Type B pancreatic cell (in vitro differentiated cells): Measurements from ENCODE around the gene BCL11B. TPM values are rescaled to one million over a fixed set of nuclear protein-coding genes. Genes with fewer than 3 reads are reported as not detected.

ENCODE experiments used
- DNase-seq: peaks from one replicate; pipeline ENCODE4 v3.0.0; 2021; ENCODE audit warnings: mixed read lengths; ENCODE audit not compliant: unreplicated experiment; ENCODE audit errors: extremely low spot score
- H3K27ac Mint-ChIP-seq: 2 replicates; pipeline ENCODE4 v1.8.0; 2021; ENCODE audit warnings: mild to moderate bottlenecking, mixed read lengths
- H3K27me3 Mint-ChIP-seq: 2 replicates; pipeline ENCODE4 v1.8.0; 2021; ENCODE audit warnings: mixed read lengths
- H3K36me3 Mint-ChIP-seq: 2 replicates; pipeline ENCODE4 v1.8.0; 2021; ENCODE audit warnings: mixed read lengths
- H3K4me1 Mint-ChIP-seq: one replicate; pipeline ENCODE4 v1.8.0; 2021; ENCODE audit warnings: mixed read lengths; ENCODE audit not compliant: unreplicated experiment
- H3K4me3 Mint-ChIP-seq: 2 replicates; pipeline ENCODE4 v1.8.0; 2021; ENCODE audit warnings: mild to moderate bottlenecking, mixed read lengths
- H3K9me3 Mint-ChIP-seq: 2 replicates; pipeline ENCODE4 v1.8.0; 2021; ENCODE audit warnings: mixed read lengths
- CTCF ChIP-seq: fragments of 200-600 bp; sonication (generic); conservative IDR thresholded peaks from 2 replicates; pipeline ENCODE4 v1.5.0; 2021; ENCODE audit warnings: antibody characterized with exemption, mild to moderate bottlenecking
- total RNA-seq: library from RNA; stranded (reverse); gene quantifications from 2 replicates; pipeline ENCODE4 v1.2.1, GENCODE V29; 2021; ENCODE audit warnings: low replicate concordance

BCL11B gene
- total RNA-seq, 1 donor from 2014 or later = 11.4 TPM

GRCh38 chr14:99143126-99143525 lies 128.9 kb downstream of the BCL11B start:
- Mint-ChIP-seq H3K36me3 (no peaks in the 10 kb centered on the region), H3K4me3 (no peak overlapping the region), H3K4me1 (peaks cover 6% of the 10 kb centered on the region), H3K9me3 (no peaks in the 10 kb centered on the region), H3K27ac (no peak overlapping the region), H3K27me3 (no peaks in the 10 kb centered on the region)
- no peak for DNase-seq
- TF ChIP-seq CTCF = no peak

DNA sequence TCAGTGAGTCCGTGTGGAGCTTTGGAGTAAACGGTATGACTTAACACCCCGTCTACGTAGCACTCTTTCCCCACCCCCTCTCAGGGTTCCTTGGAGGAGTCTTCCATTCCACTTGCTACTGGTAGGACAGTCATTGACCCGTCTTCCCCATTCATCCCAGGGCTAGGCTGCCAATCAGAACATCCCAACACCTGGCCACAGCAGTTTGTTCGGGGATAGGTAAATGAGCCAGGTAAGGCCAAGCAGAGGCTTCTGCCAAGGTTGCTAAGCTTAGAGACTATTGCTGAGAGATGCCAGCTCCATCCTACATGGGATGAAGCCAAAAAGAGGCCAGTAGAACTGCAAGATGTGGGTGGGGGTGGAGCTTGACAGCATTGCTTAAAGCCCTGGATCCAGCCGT lies 130.8 kb downstream of the BCL11B start:
- Mint-ChIP-seq H3K27ac (no peak overlapping the region), H3K9me3 (no peaks in the 10 kb centered on the region), H3K4me1 (peaks cover 18% of the 10 kb centered on the region), H3K27me3 (peaks cover 3% of the 10 kb centered on the region), H3K36me3 (no peaks in the 10 kb centered on the region), H3K4me3 (no peak overlapping the region)
- no peak for DNase-seq
- no peak for TF ChIP-seq CTCF

DNA sequence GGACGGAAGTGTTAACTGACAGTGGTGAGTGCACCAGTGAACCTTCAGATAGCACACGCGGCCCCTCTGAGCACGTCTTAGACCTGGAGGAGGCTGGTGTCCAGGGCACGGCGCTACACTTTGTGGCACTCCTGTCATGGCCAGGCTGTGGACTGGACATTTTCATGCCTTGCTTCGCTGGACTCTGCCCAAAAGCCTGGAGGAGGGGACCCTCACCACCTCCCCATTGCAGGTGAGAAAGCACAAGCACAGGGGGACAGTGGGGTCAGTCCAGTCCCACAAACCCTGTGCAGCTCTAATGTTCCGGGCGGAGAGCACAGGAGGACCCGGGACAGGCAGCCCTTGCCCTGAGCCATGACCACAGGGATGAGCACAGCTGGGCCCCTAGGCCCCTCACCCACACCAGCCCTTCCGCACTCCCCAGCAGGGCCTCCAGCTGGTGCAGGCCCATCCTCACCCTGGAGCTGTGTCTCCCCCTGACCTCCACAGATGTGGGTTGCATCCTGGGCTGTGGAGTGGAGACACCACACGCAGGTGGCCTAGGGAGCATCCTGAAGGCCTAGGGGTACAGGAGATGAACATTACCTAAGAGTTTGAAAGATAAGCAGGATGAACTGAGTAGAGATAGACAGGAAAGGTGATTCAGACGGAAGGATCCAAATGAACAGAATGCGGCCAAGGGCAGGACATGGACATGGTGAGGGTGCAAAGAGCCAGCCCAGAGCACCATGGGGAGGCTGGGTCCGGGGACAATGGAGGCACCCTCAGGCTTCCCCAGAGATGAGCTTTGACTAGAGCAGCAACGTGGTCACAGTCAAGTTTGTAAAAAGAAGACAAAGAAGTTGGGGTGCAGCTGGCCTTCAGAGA lies 132.8 kb downstream of the BCL11B start:
- TF ChIP-seq CTCF = no peak
- H3K27ac Mint-ChIP-seq = no peak overlapping the region
- DNase-seq = no peak

DNA sequence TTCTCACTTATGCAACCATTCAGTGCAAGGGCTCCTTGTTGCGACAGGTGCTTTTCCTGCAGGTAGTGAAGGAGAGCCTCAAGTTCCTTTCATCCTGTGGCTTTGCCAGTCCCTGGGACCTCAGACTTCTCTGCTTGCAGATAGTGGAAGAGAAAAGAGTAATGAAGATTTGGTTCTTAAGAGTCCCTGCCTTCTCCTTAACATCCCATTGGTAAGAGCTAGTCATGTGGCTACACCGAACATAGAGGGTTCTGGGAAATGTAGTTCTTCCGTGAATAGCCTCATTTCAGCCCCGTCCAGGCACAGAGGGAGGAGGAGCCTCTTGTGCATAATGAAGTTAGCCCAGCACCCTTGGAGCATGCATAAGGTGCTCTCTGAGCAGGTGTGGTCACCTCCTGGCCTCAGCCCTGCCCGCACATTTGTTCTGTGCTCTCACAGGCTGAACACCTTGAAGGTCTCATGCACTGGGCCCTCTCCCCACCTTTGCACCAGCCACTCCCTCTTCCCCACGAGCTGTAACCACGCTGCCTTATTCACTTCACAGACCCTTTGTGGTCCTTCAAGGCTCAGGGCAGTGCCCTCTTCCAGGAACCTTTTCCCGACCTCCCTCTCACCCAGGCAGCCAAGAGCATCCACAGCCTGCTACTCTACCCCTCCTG lies 134.0 kb downstream of the BCL11B start:
- peak; percentile 51 for DNase-seq
- TF ChIP-seq CTCF = no peak
- Mint-ChIP-seq H3K27me3 (peaks cover 3% of the 10 kb centered on the region), H3K27ac (no peak overlapping the region), H3K9me3 (no peaks in the 10 kb centered on the region), H3K4me3 (no peak overlapping the region), H3K4me1 (peaks cover 24% of the 10 kb centered on the region), H3K36me3 (no peaks in the 10 kb centered on the region)

More for the DNA sequence above, 132.8 kb downstream of the BCL11B start:
- Mint-ChIP-seq H3K4me1 (peaks cover 18% of the 10 kb centered on the region), H3K27me3 (peaks cover 3% of the 10 kb centered on the region), H3K9me3 (no peaks in the 10 kb centered on the region), H3K36me3 (no peaks in the 10 kb centered on the region), H3K4me3 (no peak overlapping the region)

DNA sequence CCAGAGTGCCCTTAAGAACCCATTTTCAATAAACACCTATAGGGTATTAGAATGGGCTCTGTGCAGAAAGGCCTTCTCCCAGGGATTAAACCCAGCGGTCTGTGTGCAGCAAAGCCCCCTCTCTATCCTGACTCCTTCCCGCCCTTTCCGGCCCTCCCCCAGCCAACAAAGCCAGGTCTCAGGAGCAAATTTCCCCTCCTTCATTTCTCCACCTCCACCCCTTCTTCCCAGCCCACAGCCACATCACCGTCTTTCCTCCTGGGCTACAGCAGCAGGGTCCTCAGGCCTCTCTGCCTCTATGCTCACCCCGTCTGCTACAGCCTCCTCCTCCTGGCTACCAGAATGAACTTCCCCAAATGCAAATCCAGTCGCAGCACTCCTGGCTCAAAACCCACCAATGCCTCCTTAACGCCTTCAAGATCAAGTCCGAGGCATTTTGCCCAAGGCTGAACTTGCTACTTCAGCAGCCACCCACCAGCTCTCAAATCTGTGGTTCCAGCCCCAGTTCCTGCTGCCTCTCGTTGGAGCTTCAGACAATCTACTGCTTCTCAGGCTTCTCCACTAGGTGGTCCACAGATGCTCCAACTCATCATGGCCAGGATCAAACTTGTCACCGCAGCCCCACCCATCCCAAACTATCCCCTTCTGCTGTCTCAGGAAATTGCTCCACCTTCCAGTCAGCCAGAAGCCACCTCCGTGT lies 134.8 kb downstream of the BCL11B start:
- Mint-ChIP-seq H3K27ac (peak overlapping the region; percentile 36), H3K4me3 (no peak overlapping the region), H3K36me3 (no peaks in the 10 kb centered on the region), H3K9me3 (no peaks in the 10 kb centered on the region), H3K27me3 (peaks cover 3% of the 10 kb centered on the region), H3K4me1 (peaks cover 22% of the 10 kb centered on the region)
- no peak for TF ChIP-seq CTCF
- DNase-seq = peak; percentile 44
